HG03039 (cell line): ENCODE data around the gene TMEM163.
"Not testable (repeated sequence)": the region's sequence is repeated elsewhere in the genome, so short reads cannot be mapped to it uniquely, and the experiment has no call there.

ENCODE experiments used
- ATAC-seq: cut with Tn5 transposase; IDR thresholded peaks from one replicate; pipeline ENCODE4 v1.9.1; 2021; ENCODE audit warnings: mild to moderate bottlenecking, moderate library complexity; ENCODE audit not compliant: unreplicated experiment

Gene TMEM163

DNA sequence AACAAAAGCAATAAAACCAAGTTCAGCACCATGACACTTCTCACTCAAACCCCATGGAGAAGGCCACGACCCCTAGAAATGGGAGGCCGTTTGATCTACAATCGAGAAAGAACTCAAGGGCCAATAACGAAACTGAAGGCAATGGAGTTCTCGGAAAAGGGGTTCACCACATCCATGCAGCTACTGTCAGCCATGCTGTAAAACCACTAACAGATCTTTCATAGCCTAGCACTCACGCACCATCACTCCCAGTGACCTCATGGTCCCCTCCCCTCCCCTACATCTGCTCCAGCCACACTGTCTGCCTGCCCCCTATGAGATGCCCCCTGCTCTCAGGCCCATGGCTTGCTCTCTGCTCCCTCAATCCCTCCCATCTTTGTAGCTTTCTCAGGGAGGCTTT, 135.3 kb downstream of the TMEM163 start:
- ATAC-seq, result no peak

DNA sequence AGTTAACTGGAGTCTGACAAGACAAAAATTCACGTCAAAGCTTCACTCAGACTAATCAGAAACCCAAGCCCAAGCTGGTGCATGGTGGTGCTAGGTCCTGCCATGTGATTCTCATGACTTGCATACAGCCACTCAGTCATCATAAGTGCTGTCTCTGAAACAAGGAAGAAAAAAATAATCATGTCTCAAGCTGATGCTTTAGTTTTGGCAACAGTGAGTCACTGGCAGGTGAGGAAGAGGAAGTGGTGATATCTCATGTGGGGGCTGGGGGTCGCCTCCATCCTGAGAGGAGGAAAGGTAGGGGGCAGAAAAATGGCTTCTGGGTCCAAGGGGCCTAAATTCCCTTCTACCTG, 136.3 kb downstream of the TMEM163 start:
- ATAC-seq, result peak; percentile 27

DNA sequence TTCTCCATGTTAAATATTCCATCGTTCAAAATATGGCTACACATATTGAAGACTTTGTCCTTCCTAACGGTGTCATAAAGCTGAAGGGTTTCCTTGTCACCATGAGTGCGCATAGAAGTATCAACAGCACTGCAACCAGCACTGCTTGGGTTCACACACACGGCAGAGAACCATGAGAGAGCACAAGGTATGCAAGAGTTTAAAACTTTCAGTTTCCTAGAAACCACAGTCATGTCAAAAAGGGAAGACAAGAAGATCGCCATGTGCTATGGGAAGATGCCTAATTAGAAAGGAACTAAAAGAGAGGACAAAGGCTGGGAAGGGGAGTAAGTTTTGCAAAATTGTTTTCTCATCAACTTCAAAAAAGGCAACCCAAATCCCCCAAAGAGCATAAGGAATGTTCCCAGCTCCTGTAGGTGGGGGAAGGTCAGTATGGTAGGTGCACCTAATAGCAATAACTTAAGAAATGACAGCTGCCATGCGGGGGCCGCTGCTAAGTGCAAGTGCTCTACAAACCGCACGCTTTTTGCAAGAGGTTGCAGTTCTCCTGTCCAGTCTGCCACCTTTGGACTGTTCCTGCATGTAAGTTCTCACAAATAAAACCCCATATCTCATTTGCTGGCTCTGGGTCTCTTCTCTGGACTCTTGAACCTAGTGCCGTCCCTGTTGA, 136.8 kb downstream of the TMEM163 start:
- ATAC-seq, result peak; percentile 73

DNA sequence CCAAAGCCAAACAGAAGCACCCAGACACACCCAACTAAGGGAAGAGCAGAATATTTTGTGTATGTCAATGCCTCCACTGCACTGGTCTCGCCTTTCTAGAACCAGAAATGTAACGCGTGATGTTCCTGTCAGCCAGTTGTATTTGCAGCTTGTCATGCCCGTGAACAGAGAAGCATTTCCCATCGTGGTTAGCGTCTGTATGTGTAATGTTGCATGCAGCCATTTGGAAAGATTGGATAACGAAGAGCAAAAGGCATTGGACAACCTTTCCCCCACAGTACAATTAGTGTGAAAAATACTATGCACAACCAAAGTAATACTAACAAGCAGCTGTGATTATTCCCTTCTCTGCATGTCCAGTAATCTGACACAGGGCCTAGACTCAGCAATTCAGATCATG, 140.5 kb downstream of the TMEM163 start:
- no peak for ATAC-seq

DNA sequence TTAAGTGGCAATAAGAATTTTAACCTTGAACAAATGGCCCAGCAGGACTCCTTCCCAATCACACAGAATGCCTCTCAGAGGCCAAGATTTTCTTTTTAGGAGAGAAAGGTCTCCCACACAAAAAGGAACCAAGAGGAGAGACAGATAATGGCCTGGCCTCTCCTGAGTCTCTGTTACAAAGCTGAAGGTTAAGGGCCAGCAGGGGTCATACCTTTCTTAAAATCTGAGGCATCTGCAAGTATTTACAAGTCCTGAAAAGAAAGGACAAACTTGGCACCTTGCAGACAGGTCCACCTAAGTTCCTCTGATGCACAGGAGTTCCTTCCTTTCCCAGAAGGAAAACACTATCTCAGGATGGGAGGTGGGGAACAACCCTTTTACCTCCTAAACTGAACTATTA, 142.3 kb downstream of the TMEM163 start:
- no peak for ATAC-seq

DNA sequence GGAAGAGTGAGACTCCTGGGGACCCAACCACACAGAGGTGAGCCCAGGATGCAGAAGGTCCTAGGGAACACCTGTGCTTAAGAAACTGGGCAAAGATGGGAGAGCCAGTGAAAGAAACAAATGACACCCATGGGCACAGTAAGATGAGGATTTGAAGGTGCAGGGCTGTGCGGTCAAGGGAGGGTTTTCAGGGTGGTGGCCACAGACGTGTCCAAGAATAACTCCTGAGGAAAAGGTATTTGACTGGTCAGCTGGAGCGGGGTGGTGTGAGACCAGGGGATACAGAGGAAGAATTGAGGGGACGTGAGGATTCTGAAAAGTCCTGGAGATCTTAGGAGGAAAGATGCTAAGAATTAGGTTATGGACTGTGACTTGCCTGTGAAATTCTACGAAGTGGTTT, 142.9 kb downstream of the TMEM163 start:
- no peak for ATAC-seq

DNA sequence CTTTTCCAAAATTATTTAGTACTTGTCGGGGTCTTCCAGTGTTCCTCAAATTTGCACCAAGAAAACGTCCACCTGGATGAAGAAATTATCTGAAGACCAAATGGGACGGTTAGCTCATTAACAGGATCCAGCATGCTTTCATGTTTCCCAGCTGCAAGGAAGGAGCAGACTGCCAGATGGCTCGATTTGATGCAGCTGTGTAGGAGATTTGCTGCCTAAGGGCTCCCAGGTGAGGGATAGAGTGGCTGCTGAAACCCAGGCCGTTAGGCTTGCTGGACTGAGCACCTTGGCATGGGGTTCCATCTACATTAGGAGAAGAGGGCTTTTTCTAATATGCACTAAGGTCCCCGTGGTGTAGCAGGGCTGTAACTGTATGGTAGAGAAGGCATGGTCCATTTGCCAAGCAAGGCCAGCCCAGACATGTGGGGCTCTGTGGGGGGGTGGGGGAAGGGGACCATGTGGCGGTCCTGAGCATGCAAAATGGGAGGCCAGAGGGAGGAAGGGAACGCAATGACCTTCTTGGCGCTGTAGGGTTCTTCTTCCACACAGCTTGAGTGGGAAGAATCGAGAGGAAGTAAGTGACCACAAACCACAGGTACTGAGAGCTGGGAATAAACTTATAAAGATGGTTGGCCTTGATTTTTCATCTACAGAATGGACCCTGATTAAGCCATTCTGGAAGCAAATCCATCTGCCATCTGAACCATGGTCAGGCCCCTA, 144.0 kb downstream of the TMEM163 start:
- no peak for ATAC-seq

DNA sequence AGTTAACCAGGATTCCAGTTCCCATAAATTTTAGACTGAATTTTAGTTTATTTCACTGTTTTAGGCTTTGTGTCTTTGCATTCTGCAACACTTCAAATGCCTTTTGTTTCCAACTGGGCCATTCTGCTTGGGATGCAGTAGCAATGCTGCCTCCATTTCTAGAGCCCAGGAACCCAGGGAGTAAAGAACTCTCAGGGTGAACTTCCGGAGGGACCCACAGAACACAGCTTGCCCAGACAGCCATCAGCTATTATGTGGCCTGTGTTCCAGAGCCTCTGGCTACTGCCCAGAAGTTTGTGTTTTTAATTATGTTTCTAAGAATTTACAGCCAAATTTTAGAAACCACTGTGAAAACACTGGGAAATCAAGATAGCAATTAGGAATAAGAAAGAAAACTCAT, 145.1 kb downstream of the TMEM163 start:
- no peak for ATAC-seq

DNA sequence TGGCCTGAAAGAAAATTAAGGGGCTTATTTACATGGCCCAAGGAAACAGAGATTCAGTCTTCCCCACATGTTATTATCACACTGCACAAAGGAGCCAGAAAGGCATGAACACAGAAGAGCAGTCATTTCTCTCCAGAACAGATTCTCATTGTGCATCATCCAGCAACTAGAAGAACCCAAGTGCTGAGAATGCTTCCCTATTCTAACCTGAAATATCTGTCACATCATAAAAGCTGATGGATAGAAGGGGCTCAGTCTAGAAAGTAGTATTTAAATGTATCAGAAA, 145.8 kb downstream of the TMEM163 start:
- ATAC-seq, result no peak

DNA sequence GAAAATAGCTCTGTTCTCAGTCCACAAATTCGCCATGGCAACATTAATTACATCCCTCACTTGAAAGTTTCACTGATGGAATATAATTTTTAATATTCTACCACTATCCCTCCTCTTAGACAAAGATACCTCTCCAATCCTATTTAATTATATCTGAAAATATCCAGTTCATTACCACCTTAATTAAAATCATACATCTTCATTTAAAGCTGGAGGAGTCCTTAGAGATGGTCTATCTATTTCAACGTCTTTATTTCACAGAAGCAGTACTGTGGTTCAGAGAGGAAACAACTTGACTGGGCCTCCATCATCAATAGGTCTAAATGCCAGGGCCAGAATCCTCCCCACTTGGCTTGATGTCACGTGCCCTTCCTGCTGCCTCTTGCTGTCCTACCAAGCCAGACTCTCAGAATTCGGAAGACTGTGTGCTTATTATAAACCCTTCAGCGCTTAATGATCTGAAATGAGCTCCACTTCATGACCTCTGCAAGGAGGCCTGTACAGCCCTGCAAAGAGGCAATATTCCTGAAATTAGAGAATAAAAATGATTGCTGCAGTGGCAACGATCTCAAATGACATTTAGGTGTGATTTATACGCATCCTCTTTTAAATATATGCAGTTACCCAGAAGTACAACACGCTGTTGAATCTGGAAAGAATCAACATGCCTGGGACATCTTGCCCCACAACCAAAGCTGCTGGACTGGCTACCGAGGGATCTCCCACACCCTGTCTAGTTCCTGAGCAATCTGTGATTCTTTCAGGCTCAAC, 146.3 kb downstream of the TMEM163 start:
- ATAC-seq, result no peak

DNA sequence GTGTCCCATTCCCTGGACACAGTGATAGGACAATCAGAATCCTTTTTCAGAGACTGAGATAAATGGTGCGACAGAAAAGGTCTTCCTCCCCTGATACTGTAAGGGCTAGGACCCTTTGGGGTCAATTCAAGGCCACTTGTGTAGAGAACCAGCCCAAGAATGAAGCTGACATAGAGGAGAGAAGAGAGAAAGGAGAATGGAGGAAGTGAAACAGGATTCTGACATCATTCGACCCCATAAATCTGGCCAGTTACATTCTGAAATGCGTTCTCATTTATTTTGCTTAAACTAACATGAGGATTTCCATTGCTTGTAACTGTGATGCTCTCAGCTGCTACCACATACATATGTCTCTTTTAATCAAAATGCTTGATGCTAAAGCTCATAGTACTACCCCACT, 148.1 kb downstream of the TMEM163 start:
- no peak for ATAC-seq

DNA sequence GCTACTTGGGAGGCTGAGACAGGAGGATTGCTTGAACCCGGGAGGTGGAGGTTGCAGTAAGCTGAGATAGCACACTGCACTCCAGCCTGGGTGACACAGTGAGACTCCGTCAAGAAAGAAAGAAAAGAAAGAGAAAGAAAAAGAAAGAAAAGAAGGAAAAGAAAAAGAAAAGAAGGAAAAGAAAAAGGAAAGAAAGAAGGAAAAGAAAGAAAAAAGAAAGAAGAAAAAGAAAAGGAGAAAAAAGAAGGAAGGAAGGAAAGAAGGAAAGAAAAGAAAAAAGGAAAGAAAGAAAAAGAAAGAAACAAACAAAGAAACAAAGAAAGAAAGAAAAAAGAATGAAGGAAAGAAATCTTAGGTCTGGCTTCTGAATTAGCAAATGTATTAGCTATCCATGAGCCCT, 150.4 kb downstream of the TMEM163 start:
- no peak for ATAC-seq

DNA sequence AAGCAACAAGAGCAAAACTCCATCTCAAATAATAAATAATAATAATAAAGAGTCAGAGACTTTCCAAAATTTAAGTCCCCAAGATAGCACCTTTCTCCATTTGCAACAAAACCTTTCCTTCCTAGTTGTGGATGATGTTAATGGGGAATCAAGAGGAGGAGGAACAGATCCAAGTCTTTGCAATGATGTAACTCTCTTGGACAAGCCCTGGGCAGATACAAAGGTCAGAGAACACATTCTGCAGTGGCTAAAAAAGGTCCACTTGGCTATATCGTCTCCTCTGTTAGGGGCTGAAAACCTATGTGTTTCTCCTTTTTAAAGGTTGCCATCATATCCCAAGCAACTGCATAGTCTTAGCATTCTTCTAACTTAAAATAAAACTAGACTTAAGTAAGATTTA, 151.1 kb downstream of the TMEM163 start:
- no peak for ATAC-seq

DNA sequence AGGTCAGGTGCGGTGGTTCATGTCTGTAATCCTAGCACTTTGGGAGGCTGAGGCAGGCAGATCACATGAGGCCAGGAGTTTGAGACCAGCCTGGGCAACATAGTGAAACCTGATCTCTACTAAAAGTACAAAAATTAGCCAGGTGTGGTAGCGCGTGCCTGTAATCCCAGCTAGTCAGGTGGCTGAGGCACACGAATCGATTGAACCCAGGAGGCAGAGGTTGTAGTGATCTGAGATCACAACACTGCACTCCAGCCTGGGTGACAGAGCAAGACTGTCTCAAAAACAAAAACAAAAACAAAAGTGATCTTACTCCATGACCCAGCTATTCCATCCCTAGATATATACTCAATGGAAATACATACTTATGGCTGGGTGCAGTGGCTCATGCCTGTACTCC, 153.8 kb downstream of the TMEM163 start:
- not testable (repeated sequence) for ATAC-seq

DNA sequence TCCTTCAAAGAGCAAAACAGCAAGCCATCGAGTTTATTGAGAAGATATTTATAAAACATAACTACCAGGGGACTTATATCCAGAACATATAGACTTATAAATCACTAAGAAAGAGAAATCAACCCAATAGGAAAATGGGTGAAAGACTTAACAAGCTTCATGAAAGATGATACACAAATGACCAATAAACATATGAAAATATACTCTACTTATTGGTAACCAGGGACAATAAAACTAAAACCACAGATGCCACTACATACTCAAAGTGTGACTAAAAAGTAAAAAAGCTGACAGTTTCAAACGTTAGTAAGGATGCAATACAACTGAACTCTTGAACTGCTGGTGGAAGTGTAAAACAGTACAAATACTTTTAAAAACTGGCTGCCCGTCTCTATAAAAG, 154.3 kb downstream of the TMEM163 start:
- no peak for ATAC-seq

DNA sequence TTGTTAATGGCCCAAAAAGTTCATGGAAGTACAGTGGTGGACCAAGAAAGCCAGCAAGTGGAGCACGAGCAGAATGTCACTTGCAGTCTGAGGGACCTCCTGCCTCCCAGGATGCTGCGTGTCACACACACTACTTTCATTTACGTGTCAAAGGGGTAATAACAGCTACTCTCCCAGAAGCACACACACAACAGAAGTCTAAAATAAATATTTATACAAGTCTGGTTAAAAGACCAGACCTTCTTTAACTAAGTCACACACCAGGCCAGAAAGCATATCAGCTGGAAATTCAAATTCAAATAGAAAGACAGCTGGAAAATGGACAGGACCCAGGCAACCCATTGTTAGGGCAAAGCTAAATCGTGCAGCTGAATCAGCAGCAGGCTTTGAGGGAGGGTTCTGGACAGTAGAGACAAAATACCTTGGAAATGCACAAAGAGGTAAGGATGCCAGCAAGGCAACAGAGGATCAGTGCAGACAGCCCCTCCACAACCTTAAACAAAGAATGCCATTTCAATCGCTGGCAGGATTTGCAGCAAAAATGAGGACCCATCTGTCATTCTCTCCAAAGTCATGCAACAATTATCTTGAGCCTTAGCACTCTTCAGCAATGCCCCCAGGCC, 160.5 kb downstream of the TMEM163 start:
- ATAC-seq, result no peak

DNA sequence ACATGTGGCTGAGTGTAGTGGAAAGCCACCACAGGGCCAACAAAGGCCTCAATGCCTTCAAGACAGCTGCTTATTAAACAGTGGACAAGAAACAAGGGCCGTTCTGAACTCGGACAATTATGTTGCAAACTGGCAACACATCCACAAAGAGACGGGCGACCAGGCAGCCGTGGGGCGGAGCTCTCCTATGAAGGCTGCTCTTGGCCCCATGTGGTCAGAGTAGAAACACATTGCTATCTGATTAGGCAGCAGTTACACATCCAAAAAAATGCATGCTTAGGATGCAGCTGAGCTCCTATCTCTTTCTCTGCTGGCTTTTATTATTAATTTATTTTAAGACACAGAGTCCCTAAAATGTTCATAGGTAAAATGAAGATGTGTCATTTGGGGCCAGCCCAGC, 163.4 kb downstream of the TMEM163 start:
- no peak for ATAC-seq

DNA sequence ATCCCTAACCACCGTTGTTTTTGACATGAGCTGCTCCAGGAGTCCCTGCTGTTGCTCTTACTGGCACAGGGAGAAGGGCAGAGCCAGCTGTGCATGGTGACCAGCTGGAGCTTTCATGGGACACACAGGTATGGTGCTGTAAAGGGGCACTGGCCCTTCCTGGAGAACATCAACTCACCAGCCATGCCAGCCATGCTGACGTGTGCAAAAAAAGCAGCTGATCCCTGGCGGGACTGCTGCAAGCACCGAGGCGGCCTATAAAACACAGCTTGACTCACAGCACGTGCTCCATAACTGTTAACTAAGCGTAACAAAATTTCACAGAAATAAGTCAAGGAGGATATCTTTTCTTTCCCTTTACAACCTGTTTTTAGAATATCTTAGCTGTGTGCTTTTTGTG, 165.1 kb downstream of the TMEM163 start:
- ATAC-seq, result no peak

DNA sequence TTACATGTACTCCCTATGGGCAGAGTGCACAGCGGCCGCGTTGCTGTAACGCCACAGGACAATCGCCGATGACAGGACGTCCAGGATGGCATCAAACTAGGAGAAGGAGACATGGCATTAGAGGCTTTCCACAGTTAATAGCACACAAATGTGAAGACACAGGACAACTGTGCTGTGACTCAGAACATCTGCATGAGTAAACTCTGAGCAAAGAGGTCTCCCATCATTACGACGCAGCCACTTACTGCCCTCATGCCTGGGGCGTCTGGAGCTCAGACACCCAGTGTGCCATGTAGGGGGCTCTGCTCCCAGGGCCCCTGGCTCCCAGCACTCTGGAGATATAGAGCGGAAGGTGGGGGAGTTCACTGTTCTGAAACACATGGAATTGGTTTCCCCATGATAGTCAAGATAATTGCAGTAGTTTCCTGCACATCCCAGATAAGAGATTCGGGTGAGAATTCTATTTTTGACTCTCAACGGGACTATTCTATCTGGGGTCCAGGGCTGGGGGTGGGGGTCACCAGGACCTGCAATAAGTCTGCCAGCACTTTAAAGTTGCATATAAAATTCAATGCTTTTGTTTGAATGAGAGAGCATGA, 168.1 kb downstream of the TMEM163 start:
- ATAC-seq, result no peak

DNA sequence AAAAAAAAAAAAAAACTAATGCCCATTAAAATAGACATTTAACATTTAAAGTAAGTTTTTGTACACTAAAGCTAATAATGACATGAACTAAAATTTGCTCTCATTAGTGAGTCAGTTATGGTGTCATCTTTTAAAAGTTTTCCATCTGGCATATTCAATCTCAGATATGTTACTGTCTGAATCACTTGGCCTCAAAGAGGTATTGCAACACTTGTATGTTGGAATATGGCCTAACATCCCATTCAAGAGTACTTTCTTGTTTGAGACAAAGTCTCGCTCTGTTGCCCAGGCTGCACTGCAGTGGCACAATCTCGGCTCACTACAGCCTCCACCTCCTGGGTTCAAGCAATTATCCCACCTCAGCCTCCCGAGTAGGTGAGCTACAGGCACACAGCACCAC, 169.7 kb downstream of the TMEM163 start:
- no peak for ATAC-seq

DNA sequence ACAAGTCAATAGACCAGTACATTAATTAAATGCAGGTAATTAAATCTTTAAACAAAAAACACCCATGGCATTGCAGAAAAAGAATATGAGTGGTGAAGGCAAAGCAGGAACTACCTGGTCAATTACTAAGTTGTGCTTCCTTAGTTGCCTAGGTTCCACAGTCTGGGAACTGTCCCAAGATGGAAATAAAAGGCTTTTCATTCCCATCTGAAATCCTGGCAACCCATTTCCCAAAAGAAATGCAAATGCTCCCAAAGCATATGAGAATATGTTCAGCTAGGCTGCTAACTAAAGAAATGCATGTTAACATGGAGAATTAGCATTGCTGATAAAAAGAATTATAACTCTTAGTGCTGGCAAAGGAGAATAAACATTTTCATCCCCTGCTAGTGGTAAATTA, 177.8 kb downstream of the TMEM163 start:
- no peak for ATAC-seq

DNA sequence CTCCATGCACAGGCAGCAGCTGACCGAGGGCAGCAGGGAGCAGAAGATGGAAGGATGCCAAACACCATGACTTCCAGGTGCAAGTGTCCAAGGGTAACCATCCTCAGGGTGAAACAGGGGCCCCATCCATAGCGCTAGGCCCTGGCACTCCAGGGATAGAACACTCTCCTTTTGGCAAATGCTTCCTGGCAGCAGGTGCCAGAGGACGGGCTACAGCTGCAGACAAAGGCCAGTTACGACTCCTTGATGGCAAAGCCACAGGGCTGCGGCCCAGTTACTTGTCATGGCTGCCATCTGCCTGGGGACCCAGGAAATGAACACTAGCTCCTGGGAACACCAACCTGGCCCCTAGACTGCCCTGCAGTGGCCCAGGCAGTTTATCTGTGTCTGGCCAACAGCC, 178.8 kb downstream of the TMEM163 start:
- ATAC-seq, result no peak
